Measurements from ENCODE around the gene CHDH.

CHDH gene

DNA sequence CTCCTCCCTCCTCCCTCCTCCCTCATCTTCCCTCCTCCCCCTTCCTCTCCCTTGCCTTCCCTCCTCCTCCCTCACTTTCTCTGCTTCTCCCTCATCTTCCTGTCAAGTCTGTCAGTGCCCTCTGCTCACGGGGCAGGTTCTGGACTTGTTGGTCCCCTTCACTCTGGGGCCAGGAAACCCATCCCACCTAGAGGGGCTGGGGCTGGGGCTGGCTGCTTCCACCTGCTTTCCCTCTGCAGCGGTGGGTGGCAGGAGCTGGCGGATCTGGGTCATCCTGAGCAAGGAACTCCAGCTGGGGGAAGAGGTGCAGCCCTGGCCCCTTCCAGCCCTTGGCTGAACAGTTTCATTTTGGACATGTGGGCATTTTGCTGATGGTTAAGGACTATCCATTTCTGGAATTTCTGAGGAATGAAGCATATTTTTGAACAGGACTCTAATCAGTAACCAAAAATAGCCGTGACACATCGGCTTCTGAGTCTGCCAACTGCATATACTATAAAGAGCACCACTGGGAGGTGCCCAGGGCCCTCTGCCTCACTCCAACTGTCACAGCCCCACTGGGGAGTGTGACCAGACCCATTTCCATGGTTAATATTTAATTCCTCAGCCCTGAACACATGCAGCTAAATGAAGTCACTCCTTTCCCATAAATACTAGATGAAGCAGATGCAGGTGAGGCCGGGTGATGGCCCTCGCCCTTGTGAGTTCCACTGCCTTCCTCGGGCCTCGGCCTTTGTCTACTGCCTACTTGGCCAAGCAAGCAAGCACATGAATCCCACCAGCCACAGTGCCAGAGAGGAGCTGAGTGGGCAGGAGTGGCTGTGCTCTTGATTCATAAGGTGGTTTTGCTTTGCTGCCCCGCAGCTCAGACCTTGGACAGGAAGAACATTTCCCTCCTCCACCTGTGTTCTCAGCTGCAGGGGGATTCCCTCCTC lies 39.8 kb downstream of the CHDH start:
- DNase-seq: no peak

DNA sequence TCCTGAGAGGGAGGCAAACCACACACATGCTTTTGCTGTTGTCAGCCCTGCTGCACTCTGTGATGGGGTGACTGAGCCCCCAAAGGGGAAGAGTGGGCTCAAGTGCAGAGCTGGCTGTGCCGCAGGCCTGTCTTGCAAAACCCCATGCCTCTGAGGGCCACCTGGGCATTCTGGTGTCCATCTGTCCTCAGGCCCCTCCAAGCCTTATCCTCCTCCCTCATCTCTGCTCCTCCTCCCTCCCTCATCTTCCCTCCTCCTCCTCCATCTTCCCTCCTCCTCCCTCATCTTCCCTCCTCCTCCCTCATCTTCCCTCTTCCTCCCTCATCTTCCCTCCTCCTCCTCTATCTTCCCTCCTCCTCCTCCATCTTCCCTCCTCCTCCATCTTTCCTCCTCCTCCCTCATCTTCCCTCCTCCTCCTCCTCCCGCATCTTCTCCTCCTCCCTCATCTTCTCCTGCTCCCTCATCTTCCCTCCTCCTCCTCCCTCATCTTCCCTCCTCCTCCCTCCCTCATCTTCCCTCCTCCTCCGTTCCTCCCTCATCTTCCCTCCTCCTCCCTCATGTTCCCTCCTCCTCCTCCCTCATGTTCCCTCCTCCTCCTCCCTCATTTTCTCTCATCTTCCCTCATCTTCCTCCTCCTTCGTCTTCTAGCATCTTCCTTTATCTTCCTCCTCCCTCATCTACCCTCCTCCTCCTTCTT lies 40.6 kb downstream of the CHDH start:
- no peak for DNase-seq

DNA sequence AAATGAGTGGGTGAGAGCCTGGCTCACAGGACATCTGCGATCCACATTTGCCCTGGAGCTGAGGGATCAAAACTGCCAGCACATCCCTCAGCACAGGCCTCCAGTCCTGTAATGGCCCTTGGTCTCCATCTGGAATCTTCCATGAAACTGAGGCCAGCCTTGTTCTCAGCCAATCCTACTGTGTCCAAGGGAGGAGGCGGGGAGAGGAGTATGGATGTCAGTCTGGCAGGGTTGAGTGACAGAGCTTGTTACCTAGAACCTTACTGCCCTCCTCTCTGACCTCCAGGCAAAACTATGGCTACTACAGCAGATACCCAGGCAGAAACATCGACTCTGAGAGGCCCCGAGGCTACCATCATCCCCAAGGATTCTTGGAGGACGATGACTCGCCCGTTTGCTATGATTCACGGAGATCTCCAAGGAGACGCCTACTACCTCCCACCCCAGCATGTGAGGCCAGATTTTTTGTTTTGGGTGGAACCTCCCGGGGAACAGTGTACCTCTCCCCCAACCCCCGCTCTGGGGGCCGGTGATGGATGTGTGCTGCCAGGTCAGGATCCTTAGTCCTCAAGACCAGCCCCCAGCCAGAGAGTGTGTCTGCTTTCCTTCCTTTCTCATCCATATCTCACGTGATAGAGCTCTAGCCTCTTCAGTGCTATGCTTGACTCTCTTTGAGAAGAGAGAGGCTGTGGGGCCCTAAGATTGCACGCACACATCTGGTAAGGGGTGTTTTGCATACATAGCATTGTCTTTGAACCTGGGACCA lies 41.3 kb downstream of the CHDH start:
- no peak for DNase-seq

DNA sequence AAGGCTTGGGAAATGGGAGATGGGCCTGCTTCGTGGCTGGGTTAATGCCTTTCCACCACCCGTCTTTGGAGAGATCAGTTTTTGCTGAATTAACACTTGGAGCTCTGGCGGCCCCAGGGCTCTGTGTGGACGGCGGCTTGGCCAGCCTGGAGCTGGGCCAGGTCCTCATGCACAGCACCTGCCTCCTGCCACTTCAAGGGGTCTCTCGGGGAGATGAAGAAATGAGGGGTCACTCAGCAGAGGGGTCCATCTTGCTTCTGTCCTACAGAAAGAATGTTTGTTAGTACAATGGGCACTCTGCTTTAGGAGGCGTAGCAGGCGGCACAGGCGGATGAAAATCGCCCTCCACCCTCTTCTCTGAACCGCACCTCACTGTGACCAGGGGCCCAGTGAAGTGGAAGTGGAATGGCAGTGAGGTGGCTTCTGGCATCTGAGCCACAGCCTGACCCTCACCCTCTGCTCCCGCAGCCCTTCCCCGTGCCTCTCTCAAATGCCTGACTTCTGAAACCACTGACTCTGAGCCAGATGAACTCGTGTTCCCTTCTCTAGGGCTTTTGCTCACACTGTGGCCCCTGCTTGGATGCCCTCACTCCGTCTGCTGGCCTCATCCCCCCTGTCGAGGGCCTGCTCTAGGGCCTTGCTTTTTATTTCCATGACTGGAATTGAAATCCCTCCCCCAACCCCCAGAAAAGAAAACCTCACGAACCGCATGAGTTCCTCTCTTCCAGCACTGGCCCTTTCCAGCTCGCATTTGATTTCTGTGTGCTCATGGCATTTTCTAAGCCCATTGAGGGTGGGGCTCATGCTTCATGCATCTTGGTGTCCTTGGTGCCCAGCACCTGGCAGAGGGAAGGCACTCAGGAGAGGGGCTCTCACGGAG lies 42.2 kb downstream of the CHDH start:
- DNase-seq: no peak

DNA sequence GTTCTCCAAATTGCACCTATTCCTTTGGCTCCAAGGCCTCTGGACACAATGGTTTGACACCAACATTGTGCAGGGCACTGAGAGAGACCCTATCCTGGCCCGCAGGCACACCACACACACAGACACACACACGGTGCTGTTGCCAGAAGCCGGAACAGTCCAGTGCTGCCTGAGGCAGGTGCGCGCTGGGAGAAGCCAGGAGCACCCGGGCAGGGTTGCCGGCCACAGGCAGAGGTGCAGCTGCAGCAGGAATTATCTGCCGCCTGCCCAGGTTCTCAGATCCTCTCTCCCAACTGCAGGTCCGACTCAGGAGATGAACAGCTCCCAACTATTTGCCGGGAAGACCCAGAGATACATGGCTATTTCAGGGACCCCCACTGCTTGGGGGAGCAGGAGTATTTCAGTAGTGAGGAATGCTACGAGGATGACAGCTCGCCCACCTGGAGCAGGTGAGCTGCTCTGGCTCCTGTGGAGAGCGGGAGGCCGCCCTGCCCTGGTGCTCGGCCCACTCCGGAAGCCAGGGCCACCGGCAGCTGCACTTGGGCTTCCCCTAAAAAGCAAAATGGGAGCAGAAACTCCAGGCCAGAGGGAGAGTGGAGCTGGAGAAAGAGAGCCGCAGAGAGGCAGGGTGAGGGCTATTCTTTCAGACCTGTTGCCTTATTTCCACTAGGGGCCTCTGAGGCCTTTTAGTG lies 42.9 kb downstream of the CHDH start:
- no peak for DNase-seq

DNA sequence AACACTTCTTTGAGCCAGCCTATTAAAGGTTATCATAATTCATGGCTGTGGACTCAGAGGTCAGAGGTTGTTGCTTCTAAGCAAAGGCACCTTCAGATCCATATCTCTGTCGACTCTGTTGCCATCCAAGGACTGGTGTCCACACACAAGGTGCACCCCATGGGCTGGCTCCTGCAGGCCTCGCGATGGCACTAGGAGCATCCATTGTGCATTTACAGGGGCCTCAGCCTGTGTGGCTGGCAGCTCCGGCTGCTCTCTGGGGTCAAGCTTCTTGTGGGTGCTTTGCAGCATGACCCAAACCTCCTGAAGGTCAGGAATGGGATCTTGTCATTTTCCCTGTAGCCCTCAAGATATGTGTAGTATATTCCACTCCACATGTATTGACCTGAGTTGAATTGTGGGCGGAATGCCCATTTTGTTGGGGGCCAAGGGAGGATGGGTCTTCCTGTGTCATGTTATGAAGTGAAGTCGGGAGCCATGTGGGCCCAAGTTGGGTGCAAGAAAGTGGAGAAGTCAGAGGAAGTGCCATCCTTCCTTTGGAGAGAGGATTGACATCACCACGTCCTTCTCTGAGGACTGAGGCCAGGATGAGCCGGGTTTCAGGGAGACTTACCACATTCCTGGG lies 43.9 kb downstream of the CHDH start:
- DNase-seq: no peak

DNA sequence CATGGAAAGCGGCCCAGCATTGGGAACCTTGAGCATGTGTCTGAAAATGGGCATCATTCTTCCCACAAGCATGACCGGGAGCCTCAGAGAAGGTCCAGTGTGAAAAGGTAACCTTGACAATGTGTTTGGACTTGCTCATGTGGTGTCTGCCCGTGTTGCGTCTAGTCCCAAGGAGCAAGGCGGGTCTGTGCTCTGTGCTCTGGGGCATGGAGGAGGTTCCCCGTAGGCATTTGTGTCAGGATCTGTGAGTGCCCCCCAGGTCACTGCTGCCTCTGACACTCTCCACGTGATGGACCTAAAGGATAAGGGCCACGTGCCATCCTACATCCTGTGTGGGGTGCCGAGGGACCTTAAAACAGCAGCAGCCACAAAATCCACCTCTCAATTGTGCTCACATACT lies 44.9 kb downstream of the CHDH start:
- DNase-seq: no peak

DNA sequence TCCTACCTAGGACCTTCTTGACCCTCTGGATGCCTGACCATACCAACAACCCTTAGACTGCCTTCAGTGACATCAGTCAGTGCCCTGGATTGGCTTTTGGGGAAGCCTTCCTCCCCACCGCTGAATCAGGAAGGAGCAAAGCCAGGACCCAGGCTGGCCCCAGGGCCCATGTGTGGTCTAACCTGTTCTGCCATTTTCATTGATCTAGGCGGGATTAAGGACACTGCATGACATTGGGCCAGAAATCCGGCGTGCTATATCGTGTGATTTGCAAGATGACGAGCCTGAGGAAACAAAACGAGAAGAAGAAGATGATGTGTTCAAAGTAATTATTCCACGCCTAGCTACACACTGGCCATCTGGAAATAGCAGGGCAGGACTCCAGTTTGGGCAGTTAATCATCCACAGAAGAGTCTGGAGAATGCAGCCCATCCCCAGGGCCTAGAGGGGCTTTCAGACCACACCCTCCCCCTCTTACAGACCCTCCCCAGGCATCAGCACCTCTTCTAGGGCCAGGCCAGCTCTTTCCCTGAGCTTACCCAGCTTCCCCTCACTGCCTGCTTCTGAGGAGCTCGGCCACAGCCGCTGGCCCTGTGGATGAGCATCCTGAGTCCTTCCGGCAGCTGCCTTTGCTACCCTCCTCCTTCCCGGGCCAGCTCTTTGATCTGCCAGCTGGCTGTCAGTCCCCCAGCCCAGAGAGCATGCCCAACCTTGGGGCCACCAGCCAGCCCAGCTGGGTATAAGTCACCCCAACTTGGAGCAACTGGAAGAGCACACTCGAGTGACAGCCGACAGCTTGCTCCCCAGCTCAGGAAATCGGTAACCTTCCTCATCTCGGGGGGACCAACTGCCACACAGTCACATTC lies 45.9 kb downstream of the CHDH start:
- no peak for DNase-seq

DNA sequence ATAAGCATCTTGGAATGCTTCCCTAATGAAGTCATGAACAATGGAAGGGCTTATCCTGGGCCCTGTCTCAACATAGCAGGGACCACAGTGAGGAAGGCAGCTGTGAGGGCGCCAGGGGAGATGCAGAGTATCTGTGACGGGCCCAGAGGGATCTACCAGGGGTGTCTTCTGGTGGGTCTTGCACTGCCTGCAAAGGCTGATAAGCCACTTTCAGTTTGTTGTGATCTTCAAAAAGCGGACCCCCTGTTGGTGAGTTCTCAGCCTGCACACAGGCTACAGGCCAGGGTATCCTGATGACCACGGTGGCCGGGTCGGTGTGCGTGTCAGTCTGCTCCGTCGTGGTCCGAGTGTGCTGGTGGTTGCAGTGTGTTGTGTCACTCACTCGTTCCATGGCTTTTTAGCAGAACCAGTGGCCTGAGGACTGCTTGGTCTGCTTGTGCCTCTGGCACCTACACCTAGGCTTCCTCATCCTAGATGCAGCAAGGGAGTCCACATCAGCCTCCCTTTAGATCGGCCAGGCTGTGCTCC lies 46.8 kb downstream of the CHDH start:
- DNase-seq: no peak

DNA sequence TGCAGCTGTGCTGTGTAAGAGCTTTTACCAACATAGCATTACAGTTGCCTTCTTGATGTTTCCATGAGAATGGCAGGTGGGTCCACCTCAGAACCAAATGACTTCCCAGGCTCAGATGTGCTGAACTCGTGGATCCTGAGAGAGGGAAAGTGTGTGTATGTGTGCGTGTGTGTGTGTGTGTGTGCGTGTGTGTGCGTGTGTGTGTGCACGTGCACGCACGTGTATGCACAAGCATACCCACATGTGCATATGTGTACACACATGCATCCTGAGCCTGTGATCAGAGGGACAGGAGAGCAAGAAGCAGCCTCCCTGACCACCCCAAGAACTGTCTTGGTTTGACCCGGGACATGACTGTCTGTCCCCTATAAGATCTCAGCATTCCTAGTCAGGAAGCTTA lies 48.1 kb downstream of the CHDH start:
- DNase-seq: no peak

DNA sequence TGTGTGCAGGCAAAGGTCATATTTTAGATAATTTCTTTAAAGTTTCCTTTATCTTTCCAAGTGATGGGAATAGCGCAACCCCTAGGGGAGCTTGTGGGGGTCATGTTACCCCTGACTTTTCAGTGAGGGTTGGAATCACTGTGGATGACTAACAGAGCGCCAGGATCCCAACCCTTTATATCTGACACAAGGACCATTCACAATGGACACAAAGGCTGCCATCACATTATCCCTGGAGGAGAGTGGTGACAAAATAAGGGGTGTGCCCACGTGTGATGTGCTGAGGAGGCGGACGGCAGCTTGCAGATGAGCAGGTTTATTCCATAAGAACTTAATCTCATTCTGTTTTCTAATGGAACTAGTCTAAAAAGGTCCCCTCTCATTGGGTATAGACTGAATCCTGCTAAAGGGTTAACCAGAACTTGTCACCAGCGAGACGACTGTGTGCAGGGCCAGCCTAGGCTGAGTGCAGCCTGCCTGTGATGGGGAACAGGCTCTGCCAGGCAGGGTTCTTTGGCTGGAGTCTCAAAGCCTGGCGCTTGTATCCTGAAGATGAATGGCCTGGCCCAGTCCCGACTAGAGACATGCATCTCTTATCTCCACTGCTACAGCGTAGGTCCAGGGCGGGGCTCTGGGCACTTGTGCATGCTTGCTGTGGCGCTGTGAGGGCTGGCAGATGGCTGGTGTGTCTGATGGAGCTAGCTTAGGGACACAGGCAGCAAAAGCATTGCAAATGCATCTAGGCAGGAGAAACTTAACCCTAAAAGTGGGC lies 50.2 kb downstream of the CHDH start:
- DNase-seq: no peak

DNA sequence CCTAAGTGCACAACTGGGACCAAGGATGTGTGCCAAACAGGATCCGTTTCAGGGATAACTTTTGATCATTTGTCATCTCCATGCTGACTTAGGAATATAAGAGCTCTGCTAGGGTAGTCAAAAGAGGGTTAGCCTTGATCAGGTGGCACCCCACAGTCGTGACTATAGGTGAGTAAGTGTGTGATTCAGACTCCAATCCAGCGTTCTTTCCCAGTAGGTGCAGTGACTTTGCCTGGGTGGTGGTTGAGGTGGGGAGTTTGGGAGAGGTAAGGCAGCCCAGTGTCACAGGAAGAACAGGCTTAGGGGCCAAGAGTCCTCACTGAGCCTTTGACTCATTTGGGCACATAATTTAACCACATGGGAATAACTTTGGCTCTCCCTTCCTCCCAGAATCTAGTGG lies 51.0 kb downstream of the CHDH start:
- no peak for DNase-seq

DNA sequence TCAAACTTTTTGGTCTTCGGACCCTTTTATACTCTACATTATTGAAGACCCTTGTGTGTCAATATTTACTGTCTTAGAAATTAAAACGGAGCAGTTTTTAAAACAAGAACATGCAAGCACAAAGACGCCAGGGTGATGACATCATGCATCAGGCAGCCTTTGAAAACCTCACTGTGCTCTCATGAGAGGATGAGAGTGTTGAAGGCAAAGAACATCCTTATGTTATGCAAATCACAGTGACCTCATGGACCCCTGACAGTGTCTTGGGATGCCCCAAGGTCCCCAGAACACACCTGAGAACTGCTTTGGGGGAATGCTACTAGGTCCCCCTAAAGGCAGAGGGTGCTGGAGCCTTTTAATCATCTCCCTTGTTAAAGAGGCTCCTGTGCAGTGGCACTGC lies 51.6 kb downstream of the CHDH start:
- no peak for DNase-seq

DNA sequence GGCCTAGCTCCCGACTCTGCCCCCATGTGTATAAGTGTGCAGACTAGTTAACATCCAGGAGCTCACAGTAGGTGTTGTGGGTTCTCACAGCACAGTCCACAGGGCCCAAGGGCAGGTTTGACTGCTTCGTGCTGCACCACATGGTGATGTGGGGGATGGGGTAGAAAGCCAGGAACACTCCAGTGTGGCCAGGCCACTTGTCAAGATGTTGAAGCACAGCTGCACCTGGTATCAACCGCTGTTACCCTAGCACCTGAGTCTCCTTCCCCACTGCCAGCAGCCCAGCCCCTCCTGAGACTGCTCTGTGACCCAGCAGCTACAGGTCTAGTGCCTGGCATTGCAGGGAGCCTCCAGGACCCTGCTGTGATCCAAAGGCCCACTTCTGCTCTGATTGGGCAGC lies 53.4 kb downstream of the CHDH start:
- no peak for DNase-seq

DNA sequence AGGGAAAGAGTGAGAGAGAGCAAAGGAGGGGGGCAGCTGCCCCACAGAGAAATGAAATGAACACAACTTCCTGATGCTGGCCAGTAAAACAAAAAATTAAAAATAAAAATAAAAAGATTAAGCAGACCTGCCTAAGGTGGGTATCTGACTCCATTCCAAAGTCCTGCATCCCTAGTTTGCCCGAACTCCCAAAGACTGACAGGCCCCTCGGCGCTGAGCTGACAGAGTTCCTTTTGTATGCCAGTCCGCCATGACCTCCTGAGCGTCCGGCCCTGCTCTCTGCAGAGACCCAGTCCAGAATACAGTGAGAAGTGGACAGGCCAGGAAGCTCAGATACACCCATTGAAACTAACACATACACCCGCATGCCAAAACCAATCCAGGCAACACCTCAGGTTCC lies 54.9 kb downstream of the CHDH start:
- DNase-seq: no peak

DNA sequence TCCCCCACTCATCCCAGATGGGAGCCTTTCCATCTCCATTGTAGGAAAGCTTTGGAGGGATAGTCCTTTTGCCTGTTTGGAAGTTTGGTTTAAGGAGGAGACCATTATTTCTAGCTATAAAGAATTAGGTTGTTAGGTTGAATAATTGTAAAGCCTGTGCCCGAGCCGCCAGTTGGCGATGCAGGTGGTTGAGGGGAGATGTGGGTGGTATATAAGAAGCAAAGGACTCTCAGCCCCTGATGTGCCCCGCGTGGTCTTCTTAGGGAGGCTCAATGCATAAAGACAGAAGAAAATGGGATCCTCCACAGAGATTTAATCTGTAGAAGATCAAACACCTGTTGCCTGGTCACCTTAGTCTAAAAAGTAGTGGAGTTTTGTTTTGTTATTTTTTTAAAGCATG lies 55.7 kb downstream of the CHDH start:
- no peak for DNase-seq

DNA sequence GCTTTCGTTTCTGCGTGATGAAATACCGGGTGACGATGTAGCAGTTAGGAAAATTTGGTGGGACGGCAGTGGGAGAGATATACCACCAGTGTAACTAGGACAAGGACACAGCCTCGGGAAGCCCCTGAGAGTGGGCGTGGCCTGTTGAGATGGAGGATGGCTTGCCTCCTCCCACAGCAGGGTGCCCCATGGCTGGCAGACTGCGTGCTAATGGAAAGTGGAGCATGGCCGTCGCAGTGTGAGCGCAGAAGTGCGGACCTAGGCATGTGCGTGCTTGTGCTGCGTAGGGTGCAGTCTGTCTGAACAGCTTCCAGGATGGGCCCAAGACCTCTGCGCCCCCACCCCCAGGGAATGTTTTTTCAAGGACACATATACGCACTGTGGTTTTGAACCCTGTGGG lies 56.8 kb downstream of the CHDH start:
- DNase-seq: no peak

DNA sequence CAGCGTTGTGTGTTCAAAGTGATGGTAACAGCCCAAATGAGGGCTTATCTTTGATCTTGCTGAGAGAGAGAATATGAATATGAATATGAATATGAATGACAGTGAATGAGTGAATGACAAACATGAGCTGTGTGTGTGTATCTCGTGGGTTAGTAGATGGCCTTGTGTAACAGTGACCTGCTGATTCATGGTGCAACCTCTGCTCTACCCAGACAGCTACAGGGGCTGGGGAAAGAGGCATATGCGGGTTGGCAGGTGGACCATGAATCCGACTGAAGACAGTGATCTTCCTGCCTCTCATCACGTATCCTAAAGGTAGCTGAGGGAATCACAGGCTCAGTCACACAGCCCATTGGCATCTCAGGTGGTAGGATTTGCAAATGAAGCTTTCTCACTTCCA lies 58.2 kb downstream of the CHDH start:
- no peak for DNase-seq

DNA sequence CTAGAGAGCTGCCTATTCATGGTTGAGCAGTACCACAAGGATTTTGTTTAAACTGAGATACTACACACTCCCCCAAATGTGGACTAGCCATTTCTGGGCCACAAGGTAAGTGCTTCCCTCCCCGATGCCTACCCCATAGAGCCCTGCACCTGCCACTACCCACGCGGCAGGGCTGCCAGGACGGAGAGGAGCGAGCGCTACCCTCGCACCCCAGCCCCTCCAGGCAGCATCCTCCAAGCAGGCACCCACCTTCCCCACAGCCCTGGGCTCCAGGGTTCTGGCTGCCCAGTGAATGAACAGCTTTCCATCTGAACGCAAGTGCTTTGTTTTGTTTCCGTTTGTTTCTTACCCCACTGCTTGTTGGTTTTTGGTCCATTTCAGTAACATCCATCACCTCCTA lies 59.2 kb downstream of the CHDH start:
- no peak for DNase-seq
